Measurements from ENCODE around the gene ADAMTSL1.

Gene ADAMTSL1

GRCh38 chr9:18501949-18502348 is 28.0 kb downstream of the ADAMTSL1 start:
- no peak for DNase-seq (ENCODE audit: low read depth)

DNA sequence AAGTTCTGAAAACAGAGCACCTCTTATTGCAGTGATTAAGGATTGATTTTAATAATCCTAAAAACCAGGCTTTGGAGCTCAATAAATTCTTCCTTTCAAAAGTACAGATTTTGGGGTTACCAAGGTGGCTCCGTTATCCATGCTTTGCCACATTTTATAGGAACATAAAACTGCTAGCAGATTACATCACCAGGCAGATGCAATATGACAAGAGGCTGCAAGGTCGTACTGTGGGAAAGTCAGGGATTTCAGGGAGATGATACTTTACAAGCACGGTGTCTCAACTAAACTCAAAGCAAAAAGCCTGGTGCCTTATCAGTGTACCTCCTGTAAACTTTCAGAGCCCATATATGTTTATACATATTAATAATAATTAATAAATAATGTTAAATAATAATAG is 28.6 kb downstream of the ADAMTSL1 start:
- DNase-seq (ENCODE audit: low read depth): no peak

DNA sequence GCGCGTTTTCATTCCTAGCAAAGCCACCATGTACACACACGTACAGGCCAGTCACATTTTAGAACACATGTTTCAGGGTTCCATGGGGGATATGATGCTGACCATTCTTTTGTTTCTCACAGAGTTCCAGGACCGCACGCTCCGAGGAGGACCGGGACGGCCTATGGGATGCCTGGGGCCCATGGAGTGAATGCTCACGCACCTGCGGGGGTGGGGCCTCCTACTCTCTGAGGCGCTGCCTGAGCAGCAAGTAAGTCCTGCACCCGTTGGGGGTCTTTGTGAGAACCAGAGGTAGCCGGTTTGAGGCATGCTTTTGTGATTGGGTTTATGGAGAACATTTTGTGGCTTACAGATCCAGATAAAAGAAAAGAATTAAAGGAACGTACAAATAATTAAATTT is 30.8 kb downstream of the ADAMTSL1 start:
- no peak for DNase-seq (ENCODE audit: low read depth)

- DNase-seq (ENCODE audit: low read depth): no peak
Observed at GRCh38 chr9:18507151-18507550, 33.2 kb downstream of the ADAMTSL1 start.

DNA sequence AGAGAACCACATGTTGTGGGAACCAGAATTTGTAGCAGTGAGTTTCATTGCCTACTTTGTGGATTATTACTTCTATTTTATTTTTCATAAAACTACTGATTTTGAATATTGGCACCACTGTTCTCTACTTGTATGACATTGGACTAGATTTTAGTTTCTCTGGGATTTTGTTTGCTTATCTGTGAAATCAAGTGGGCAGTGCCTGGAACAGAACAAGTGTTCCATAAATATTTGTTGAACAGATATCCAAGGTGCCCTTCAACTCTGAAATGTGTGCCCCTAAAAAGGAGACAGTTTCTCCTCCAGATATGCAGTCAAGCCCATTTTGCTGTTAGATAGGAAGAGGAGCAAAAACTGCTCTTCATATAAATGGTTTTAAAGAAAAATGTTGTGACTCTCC is 42.6 kb downstream of the ADAMTSL1 start:
- DNase-seq (ENCODE audit: low read depth): no peak

GRCh38 chr9:18516965-18517364 is 43.0 kb downstream of the ADAMTSL1 start:
- DNase-seq (ENCODE audit: low read depth): no peak

DNA sequence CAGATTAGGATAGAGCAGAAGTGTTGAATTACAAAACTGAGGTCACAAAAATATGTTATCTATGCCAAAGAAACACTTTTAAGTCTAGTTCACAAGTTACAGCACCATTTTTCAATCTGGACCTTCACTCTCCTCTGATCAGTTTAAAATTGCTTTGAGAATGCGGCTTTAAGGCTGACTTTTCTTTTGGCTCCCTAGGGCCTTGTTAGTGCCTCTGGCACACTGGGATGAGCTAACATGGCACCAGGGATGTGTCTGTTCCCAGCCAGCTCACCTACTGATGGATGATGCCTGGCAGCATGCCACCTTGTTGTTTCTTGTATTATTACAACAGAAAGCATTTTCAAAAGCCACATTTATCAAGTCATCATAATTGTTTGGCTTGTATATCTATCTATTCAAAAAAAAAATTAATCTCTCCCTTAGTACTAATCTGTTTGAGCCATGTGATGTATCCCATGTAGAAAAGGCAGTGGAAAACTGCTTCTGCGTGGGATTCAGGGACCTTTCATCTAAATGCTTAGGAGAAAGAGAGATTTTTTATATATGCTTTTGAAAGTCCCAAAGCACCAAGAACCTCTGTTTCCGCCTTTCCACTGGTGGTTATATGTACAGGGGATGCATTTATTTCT is 46.6 kb downstream of the ADAMTSL1 start:
- no peak for DNase-seq (ENCODE audit: low read depth)

GRCh38 chr9:18526685-18527084 is 52.7 kb downstream of the ADAMTSL1 start:
- DNase-seq (ENCODE audit: low read depth): no peak

- DNase-seq (ENCODE audit: low read depth): no peak
Observed at GRCh38 chr9:18531136-18532065, 57.4 kb downstream of the ADAMTSL1 start.

GRCh38 chr9:18534611-18535010 is 60.7 kb downstream of the ADAMTSL1 start:
- no peak for DNase-seq (ENCODE audit: low read depth)

GRCh38 chr9:18536554-18536953 is 62.6 kb downstream of the ADAMTSL1 start:
- no peak for DNase-seq (ENCODE audit: low read depth)

DNA sequence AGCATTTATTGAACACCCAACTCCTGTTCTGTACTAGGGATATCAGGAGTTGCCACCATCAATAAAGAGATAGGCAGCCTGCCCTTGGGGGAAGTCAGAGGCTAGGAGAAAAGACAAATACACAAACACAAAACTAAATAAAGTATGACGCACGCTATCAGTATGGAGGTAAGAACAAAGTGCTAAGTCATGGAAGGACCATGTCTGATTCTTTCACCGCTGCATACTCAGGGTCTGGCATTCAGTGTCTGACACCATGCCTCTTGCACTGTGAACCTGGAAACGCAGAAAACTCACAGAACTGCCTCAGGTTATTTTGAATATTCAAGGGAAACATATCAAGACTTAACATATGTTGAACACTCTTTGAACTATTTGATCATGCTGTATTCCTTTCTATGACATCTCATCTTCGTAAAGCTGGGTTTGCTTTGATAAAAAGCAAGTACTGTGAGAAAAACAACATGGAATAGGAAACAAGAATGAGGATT is 65.3 kb downstream of the ADAMTSL1 start:
- no peak for DNase-seq (ENCODE audit: low read depth)

DNA sequence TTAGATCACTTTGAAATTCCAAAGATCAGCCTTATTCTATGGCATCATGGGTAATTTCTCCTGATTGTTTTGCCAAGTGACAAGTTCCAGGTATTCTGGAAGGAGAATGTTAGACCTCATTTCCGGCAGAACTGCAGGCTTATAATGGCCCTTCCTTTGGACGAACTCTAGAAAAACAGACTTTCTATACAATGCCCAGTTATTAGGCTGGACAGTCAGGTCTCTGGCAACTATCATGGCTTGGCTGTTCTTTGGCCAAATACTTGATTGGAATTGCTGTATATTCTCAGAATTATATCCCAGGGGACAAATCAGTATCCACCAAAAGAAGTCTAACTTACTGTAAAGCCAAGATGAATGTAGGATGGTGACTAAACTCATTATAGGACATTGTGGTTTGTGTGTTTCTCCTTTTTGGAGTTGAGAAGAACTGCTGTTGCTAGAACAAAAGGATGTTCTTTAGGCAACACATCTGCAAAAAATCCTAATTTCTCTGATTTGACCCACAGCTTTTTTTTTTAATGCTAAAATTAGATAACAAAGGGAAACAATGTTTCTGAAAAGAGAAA is 69.0 kb downstream of the ADAMTSL1 start:
- DNase-seq (ENCODE audit: low read depth): no peak

DNA sequence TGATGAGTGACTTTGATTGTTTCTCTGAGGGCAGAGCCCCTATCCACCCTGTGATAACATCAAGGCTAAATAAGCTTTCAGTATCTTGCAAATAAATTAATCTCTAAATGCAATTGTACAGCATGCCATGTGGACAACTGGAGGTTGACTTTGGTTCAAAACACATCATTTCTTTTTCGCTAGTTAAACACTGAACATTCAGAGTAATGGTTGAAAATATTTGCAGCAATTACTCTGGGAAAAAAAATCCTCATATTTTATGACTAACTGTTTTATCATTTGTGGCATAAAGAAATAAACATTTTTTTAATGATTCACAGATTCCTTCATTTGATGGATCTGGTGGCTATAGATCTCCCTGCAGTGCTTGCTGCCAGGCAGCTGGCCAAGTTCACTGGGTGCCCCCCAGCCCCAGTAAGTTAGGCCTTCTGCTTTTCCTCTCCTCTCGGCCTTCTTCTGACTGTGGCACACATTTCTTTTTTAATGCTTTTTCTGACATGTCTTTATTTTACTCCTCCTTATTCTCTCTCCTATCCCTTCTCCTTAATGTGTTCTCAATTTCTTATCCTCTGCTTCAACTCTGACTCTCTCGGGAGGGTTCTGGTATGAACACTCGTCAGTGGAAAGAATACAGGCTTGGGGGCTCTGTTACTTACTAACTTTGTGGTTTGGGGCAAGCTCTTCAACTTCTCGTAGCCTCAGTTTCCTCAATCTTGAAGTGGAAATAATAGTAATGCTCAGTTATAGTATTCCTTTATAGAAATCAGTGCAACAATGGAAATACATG is 69.6 kb downstream of the ADAMTSL1 start:
- DNase-seq (ENCODE audit: low read depth): no peak

- no peak for DNase-seq (ENCODE audit: low read depth)
Observed at GRCh38 chr9:18544456-18544855, 70.5 kb downstream of the ADAMTSL1 start.

DNA sequence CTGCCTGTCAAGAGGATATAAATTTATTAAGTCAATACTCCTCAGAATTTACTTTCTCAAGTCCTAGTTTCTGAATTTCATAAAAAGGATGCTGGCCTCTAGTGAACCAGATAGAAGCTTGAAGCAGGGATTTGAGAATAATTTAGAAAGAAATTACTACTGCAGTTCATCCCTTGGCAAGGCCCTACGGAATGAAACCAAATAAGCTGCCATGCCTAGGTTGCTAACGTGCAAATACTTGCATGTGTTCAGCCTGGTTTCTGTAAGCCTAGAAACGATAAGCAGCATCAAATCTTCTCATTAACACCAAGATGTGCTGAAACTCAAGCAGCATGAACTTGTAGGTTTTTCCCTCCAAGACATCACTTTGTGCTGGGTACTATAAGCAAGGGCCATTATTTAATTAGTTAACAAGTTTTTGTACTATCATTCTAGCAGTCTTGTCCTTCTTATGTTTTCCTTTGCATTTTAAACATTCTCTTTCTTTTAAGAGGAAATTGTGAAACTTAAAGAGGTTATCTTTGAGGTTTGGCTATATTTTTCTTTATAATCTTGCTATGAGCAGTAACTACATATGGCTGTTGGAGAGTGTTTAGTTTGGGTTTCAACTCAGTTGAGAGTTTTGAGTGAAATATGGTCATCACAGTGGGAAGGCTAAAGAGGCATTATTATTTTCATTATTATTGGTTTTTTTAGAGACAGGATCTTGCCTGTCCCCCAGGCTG is 71.8 kb downstream of the ADAMTSL1 start:
- DNase-seq (ENCODE audit: low read depth): no peak

- DNase-seq (ENCODE audit: low read depth): no peak
Observed at GRCh38 chr9:18548456-18548855, 74.5 kb downstream of the ADAMTSL1 start.

GRCh38 chr9:18549772-18550171 is 75.8 kb downstream of the ADAMTSL1 start:
- DNase-seq (ENCODE audit: low read depth): no peak

- no peak for DNase-seq (ENCODE audit: low read depth)
Observed at GRCh38 chr9:18550286-18550685, 76.3 kb downstream of the ADAMTSL1 start.

DNA sequence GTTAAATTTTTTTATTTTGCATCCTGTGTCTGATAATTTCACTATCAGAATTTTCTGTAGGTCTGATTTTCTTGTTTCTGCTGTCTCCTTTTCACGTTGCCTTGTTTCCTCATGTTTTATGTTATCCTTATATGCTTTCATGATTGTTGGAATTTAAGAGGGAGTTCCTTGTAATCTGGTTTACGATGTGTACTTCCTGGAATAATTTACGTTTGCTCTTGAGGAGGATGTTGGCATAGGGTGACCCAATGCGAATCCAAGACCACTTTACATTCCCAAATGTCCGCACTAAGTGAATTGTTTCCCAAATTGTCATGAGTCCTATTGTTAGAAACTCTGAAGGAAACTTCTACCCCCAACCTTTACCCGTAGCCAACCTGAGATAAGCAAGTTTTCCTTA is 80.3 kb downstream of the ADAMTSL1 start:
- no peak for DNase-seq (ENCODE audit: low read depth)

GRCh38 chr9:18555105-18555883 is 81.3 kb downstream of the ADAMTSL1 start:
- DNase-seq (ENCODE audit: low read depth): no peak
